Keratinocyte (primary cell): ENCODE results near the gene ADAMTS17.

Experiments used
- EZH2 ChIP-seq: IDR thresholded peaks from one replicate; pipeline ENCODE4 v1.6.1; 2012; ENCODE audit warnings: inconsistent platforms, mild to moderate bottlenecking, low read length, moderate library complexity
- TF ChIP-seq, protein P1 (sequence below), 3 experiments: IDR thresholded peaks in 1 of 3; conservative IDR thresholded peaks in 1 of 3; optimal IDR thresholded peaks in 1 of 3; 2 replicates in 2 of 3; 3 replicates in 1 of 3; pipeline versions ENCODE3 to v1.5.1; 2011; ENCODE audit warnings: low read length in 3 of 3, mild to moderate bottlenecking in 3 of 3, moderate library complexity in 2 of 3, control low read depth in 1 of 3, inconsistent platforms in 1 of 3; ENCODE audit not compliant: insufficient read depth in 2 of 3; ENCODE audit errors: extremely low read depth in 1 of 3

DNA sequence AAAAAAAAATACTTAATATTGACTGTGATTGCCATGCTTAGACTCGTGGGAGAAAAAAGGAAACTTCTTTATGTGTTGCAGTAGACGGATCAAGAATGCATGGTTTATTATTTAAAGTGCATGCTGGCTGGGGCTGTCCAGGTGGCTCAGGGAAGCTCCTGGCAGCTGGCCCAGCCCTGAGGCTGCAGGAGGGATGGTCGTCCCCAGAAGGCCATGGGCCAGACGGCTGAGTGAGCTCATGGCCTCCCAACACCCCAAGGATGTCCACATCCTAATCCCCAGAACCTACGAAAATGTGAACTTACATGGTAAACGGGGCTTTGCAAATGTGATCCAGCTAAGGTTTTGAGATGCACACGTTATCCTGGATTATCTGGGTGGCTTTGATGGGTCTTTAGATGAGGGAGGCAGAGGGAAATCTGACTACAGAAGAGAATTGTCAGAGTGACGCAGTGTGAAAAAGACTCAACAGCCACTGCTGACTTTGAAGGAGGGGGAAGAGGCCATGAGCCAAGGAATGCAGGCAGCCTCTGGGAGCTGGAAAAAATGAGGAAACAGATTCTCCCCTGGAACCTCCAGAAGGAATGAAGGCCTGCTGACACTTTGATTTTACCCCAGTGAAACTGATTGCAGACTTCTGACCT is 29.8 kb downstream of the ADAMTS17 start:
- TF ChIP-seq, protein P1, sequence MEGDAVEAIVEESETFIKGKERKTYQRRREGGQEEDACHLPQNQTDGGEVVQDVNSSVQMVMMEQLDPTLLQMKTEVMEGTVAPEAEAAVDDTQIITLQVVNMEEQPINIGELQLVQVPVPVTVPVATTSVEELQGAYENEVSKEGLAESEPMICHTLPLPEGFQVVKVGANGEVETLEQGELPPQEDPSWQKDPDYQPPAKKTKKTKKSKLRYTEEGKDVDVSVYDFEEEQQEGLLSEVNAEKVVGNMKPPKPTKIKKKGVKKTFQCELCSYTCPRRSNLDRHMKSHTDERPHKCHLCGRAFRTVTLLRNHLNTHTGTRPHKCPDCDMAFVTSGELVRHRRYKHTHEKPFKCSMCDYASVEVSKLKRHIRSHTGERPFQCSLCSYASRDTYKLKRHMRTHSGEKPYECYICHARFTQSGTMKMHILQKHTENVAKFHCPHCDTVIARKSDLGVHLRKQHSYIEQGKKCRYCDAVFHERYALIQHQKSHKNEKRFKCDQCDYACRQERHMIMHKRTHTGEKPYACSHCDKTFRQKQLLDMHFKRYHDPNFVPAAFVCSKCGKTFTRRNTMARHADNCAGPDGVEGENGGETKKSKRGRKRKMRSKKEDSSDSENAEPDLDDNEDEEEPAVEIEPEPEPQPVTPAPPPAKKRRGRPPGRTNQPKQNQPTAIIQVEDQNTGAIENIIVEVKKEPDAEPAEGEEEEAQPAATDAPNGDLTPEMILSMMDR (optimal IDR thresholded peaks at IDR 0.05 in 1 of 3, IDR thresholded peaks at IDR 0.05 in 1 of 3, conservative IDR thresholded peaks at IDR 0.05 in 1 of 3; ENCODE audit: extremely low read depth in 1 of 3, insufficient read depth in 2 of 3, low read length in 3 of 3) = no peak
- no peak for TF ChIP-seq EZH2
